Medulla oblongata (tissue), 1 donor: ENCODE results near the gene PARP15.

Experiments
- DNase-seq: peaks from one replicate; pipeline ENCODE4 v3.0.0-alpha.2; 2015; ENCODE audit errors: extremely low spot score

The PARP15 gene

DNA sequence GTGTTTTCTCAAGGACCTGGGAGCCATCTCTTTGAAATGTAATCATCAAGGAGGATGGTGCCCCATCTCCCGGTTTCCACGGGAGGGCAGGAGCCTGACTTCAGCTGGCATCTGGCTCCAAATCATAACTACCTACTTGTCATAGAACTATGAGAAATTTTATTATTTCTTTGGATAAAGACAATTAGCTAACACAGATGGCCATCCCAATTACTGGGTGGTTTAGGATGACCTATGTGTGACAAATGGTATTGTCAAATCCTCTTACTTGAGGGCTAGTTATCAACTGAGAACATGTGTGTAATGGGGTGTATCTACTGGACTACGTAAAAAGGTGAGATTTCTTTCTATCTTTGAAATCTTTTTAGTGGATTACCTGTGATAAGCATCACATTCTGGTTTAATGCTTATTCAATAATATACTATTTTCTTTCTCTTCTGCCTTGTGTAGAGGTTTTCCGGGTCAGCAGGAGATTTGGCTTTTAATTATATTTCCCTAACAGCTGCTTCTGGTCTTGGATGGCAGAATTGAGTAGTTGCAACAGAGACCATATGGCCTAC is 87.9 kb downstream of the PARP15 start:
- no peak for DNase-seq

DNA sequence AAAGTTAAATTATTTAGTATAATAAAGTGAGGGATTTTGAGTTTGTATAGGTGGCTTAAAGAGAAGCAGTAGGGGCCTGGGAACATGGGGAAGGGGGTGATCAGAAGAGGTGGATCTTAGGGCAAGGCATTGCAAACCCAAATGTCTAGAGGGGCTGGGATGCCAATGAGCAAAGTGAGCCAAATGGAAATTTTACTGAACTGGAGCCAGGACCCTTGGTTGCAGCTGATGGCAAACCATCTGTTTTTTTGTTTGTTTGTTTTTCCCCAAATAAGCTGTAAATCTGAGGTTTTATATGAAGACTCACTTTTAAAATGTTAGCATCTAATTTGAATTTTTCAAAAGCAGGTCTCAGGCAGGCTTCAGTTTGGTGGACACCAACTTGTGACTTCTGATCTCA is 88.4 kb downstream of the PARP15 start:
- no peak for DNase-seq

DNA sequence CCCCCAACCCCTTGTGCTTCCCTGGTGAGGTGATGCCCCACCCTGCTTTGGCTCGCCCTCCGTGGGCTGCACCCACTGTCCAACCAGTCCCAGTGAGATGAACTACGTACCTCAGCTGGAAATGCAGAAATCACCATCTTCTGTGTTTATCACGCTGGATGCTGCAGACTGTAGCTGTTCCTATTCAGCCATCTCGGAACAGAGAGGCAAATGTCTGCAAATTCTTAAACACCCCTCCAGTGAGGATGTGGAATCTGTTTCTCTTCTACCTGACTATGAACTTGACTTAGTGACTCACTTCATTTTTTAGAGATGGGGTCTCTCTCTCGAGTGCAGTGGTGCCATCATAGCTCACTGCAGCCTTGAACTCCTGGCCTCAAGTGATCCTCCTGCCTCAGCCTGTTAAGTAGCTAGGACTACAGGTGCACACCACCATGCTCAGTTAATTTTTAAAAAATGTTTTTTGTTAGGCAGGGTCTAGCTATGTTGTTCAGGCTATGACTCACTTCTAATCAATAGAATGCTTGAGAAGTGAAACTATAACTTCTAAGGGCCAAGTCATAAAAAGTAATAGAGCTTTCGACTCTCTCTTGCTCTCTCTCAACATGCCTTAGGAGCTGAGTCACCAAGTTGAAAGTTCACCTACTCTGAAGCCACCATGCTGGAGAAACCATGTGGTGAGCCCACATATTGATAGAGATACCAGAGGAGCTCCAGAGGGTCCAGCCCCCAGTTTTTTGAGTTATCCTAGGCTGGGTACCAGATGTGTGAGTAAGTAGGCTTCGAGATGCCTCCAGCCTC is 91.7 kb downstream of the PARP15 start:
- no peak for DNase-seq

DNA sequence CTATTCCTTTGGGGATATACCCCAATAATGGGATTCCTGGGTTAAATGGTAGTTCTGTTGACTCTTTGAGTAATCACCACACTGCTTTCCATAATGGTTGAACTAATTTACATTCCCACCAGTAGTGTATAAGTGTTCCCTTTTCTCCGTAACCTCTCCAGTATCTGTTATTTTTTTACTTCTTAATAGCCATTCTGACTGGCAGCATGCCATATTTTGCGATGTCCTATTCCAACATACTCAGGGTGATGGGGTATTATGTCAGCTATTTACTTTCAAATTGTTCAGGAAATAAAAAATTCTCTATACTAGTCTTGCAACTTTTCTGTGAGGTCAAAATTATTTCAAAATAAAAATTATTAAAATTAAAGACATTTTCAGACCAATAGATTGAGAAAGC is 94.1 kb downstream of the PARP15 start:
- DNase-seq: no peak

DNA sequence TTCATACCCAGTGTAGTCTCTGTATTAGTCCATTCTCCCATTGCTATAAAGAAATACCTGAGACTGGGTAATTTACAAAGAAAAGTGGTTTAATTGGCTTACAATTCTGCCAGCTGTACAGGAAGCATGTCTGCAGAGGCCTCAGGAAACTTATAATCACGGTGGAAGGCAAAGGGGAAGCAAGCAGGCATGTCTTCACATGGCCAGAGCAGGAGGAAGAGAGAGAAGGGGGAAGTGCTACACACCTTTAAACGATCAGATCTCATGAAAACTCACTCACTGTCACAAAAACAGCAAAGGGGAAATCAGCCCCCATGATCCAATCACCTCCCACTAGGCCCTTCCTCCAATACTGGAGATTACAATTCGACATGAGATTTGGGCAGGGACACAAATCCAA is 96.9 kb downstream of the PARP15 start:
- no peak for DNase-seq

DNA sequence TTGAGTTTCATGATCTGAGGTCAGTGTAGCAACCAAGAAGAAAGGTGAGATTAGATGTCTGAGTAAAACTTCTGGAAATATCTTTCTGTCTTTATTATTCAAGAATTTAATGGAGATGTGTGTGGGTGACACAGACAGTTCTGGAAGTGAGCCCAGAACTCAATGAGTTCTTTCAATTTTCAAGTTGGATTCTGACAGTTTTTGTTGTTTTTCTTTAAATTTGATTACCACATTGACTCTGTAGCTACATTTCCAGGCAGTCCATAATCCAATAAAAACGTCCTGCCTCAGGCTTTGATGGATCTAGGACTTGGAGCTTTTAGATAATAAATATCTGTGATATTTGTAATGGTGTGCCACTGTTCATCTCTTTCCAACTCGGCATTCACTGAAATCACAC is 99.3 kb downstream of the PARP15 start:
- DNase-seq: no peak

DNA sequence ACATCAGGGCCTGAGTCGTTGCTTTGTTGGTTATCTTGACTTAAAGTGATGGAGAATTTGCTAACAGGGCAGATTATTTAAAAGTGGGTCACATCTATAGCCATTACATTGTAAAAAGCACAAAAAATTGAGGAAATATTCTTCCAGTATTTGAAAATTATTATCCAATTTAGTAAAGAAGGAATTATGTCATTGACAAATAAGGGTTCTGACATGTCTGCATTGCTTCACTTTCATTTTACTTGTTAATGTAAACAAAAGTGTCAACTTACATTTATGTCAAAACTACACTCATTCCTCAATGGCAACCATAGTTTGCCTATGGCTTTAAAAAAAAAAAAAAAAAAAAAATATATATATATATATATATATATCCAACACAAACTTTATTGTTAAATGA is 99.8 kb downstream of the PARP15 start:
- no peak for DNase-seq

DNA sequence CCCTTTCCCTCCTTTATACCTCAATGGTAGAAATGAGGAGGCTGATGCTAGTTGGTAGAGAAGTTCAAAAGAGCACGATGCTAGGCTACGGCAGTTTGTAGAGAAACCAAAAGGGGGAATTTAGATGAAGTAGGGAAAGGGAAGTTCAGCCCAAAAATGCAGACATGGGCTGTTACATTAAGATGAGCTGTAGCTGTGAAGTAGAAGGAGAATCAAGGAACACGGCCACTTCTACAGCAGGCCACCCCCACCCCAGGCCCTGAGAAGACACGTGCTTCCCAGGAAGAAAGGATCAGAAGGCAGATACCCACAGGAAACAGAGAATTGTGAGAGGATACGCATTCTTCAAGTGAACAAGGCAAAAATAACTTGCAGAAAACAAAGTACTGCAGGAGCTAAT is 101.1 kb downstream of the PARP15 start:
- peak; percentile 63 for DNase-seq

DNA sequence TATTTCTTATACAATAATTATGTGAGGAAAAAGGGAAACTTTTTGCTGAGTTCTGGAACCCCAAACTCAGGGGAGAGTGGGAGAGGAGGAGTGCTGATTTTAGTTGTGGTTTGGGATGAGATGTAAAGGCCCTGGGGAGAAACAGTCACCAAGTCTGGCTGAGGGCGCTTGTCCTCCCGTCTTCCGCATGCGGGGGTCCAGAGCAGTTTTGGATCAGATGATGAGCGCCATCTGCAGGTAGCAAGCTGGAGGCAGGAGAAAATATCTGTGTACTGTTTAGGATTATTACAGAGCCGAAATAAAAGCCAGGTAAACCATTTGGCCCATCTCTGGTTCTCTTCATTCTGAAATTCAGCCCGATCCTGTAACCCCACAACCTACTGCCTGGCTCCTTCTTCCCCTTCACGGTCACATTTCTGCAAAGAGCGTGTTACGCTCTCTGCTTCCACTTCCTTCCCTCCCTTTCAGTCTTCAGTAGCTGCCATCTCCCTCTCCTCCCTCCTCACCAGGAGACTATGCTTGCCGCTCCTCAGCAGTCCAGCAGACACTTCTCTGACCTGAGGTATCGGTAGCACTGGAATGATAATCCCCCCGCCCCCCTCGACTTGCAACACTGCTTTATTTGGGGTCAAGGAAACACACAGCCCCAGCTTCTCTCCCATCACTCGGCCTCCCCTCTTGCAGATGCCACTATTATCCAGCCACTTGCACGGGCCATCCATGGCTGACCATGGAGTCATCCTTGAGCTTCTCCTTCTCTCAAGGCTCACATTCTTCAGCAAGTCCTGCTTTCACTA is 101.8 kb downstream of the PARP15 start:
- peak; percentile 89 for DNase-seq

DNA sequence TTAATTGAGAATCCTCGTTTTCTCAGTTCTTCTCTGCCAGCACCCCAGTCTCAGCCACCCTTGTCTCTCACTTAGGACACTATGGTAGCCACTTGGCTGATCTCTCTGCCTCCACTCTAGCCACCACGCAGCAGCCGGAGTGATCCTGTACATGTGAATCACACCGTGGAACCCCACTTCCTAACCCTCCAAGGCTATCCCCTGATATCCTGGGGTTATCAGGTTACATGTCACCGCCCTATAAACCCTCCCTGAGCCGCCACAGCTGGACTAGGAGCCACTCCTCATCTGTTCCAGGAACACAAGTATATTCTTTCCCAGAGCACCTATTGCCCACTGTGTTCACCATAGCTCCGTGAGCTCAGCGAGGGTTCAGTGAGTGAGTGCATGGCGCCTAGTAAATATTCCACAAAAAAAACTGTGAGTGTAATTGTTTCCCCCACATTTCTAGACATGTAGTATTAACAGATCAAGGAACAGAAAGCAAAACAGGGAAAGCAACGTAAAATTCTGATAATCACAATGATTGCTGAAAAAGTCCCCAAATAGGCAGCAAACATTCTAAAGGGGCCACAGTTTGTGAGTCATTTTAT is 102.5 kb downstream of the PARP15 start:
- DNase-seq: peak; percentile 44

DNA sequence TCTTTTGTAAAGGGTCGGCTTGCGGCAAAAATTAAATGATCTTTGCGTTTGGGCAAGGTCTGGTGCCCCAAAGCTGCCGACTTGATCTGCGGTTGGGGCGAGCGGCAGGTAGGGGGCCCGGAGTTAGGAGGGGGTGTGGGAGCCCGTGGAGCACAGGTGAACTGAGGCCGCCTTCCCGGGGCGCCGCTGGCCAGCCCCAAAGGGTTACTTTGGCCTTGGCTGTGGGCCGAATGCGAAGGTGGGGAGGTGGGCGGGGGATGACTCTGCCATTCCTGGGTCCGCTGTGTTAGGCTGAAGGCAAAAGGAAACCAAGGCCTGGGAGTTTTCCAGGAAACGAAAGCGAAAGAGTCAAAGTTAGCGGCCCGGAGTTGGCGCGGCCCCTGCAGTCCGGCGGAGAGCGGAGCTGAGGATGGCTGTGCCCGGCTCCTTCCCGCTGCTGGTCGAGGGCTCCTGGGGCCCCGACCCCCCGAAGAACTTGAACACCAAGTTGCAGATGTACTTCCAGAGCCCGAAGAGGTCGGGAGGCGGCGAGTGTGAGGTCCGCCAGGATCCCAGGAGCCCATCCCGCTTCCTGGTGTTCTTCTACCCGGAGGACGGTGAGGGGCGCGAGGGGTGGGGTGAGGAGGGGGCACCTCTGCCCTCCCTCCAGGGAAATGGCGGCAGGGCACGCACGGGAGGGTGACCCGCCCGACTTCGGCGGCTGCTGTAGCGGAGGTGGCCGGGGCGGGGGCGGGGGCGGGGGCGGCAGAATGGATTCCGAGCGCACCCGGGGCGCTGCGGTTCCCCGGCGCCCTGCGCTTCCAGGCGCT is 103.2 kb downstream of the PARP15 start, which contains the start of gene PARP14:
Gene PARP14, plus strand, starts transcription at position 365 of the 809 bp plus-strand sequence. Its CDS starts 45 bp downstream, at position 410.
- DNase-seq: peak; percentile 80

DNA sequence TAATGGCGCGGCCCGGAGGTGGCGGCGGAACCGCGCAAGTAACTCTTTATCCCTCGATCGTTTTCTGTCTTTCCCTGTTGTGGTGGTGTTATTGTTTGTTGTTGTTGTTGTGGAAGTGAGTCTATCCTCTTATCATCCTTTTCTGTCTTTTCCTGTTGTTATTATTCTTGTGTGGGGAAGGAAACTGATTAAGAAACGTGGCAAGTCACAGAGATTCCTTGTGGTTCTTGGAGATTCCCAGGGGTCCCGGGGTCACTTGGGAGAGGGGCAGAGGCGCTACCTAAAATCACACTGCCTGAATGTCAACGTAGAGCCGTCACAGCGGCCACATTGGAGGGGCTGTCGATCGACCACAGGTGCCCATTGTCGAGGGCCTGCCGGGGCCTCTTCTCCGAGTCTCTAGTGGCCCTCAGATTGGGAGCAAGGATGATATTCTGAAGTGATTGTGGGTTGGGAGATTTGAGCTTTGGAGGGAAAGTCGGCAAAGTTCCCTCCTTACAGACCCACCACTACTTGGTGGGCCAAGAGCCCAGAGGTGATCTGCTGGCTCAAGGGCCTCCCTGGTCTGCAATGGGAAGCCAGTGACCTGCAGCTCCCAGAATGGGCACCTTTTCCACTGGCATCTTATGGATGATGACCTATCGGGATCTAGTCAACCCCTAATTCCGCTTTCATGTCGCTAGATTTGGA is 104.0 kb downstream of the PARP15 start:
- DNase-seq: no peak

DNA sequence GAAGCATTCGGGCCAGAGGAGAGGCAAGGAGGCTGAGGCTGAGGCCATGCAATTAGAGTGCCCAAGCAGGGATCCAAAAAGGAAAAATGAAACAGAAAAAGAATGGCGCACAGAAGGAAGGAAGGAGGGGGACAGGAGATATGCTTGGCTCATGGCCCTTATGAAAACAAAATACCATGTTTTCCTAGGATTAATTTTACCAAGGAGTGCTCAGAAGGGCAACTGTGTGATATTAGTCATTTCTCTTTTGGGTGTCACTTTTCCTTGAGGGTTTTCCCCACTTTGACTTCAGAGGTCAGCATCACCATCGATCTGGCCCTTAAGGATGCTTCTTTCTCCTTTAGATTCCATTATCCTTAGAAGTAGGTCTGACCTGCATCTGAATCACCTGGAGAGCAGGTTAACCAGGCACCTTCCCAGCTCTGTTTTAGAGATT is 104.5 kb downstream of the PARP15 start:
- no peak for DNase-seq

DNA sequence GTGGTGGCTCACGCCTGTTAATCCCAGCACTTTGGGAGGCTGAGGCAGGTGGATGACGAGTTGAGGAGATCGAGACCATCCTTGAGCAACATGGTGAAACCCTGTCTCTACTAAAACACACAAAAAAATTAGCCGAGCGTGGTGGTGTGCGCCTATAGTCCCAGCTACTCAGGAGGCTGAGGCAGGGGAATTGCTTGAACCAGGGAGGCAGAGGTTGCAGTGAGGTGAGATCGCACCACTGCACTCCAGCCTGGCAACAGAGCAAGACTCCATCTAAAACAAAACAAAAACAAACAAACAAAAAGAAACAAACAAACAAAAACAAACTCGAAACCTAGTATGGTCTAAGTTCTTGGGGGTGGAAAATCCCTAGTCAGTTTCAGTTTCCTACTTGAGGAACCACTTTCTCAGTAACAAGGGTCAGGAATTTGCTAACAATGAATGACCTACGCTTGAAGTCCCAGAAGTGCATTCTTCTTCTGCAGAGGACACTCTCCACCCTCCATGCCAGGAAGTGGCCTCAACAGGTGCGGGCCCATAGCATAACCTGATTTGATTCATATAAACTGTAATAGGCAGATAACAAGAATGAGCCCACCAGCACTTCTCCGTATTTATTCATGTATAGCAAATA is 105.4 kb downstream of the PARP15 start:
- DNase-seq: peak; percentile 36

DNA sequence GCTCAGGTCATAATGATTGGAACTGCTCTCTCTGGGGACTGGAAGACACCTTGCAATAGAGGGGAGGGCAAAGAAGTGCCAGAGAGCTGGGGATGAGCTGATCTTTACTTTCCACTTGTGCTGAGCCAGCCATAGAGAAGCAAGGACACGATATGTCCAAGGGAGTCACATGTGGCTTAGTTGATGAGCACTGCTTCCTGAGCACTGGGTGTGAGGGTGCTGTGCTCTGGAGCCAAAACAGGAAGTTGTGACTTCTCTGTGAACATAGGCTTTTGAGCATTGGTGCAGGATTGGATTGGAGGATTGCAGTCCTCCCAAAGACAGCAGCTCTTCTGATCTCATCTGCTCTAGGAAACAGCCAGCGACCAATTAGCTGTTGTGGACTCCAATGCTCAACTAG is 109.8 kb downstream of the PARP15 start:
- DNase-seq: no peak
